HepG2 (cell line): ENCODE data around the gene ASH1L. TPM values are rescaled to one million over a fixed set of nuclear protein-coding genes. Genes with fewer than 3 reads are reported as not detected.

Experiments used
- BCLAF1 ChIP-seq: fragments of 450-650 bp; IDR thresholded peaks from 2 replicates; pipeline ENCODE4 v1.6.1; 2017; ENCODE audit warnings: mild to moderate bottlenecking
- BHLHE40 ChIP-seq: IDR thresholded peaks from 2 replicates; pipeline ENCODE4 v1.6.1; 2011; ENCODE audit warnings: low read length, improper control_type of control experiment
- BRD4 ChIP-seq: sonication (generic); formaldehyde crosslinking; IDR thresholded peaks from 2 replicates; pipeline ENCODE4 v1.4.0; 2020; ENCODE audit warnings: missing genetic modification reagents
- CBX1 ChIP-seq: IDR thresholded peaks from one replicate; pipeline ENCODE4 v1.6.1; 2016; ENCODE audit warnings: antibody characterized with exemption, low read depth
- DNMT3B ChIP-seq: conservative IDR thresholded peaks from 2 replicates; pipeline ENCODE4 v1.6.1; 2016; ENCODE audit warnings: missing biosample characterization, control low read depth
- FLYWCH1 ChIP-seq: sonication (generic); formaldehyde crosslinking; IDR thresholded peaks from 2 replicates; pipeline ENCODE4 v1.8.1; 2023; ENCODE audit warnings: mild to moderate bottlenecking, missing genetic modification reagents
- FOXA1 ChIP-seq, 2 experiments: fragments of 450-650 bp in 1 of 2; sonication (generic) in 1 of 2; formaldehyde crosslinking in 1 of 2; IDR thresholded peaks; 2 replicates each; pipeline versions ENCODE4 v1.4.0 to v1.6.1; 2016 to 2020; ENCODE audit warnings: missing genetic modification reagents in 1 of 2
- GABPA ChIP-seq, 2 experiments: IDR thresholded peaks; 2 replicates each; pipeline ENCODE4 v1.6.1; 2011 to 2016; ENCODE audit warnings: low read depth in 2 of 2, low read length in 1 of 2, missing biosample characterization in 1 of 2, missing genetic modification characterization in 1 of 2
- GATAD2A ChIP-seq: IDR thresholded peaks from 2 replicates; pipeline ENCODE4 v1.6.1; 2016
- HNF4G ChIP-seq, 2 experiments: sonication (generic) in 1 of 2; formaldehyde crosslinking in 1 of 2; IDR thresholded peaks; 2 replicates each; pipeline versions ENCODE4 v1.4.0 to v1.6.1; 2011 to 2020; ENCODE audit warnings: borderline replicate concordance in 2 of 2, low read depth in 2 of 2, mild to moderate bottlenecking in 2 of 2, low read length in 1 of 2, missing genetic modification reagents in 1 of 2, moderate library complexity in 1 of 2
- KLF12 ChIP-seq: sonication (generic); formaldehyde crosslinking; IDR thresholded peaks from 2 replicates; pipeline ENCODE4 v1.4.0; 2020; ENCODE audit warnings: missing genetic modification reagents, borderline replicate concordance
- MTF1 ChIP-seq: sonication (generic); formaldehyde crosslinking; IDR thresholded peaks from 2 replicates; pipeline ENCODE4 v1.5.0; 2020; ENCODE audit warnings: missing genetic modification reagents
- POLR2AphosphoS5 ChIP-seq: IDR thresholded peaks from 2 replicates; pipeline ENCODE4 v1.6.1; 2012; ENCODE audit warnings: low read depth, low read length
- REPIN1 ChIP-seq: sonication (generic); formaldehyde crosslinking; IDR thresholded peaks from 2 replicates; pipeline ENCODE4 v1.8.0; 2022; ENCODE audit warnings: missing genetic modification reagents, low read depth, mild to moderate bottlenecking, borderline replicate concordance
- RNF2 ChIP-seq: fragments of 450-650 bp; conservative IDR thresholded peaks from 2 replicates; pipeline ENCODE4 v1.6.1; 2016; ENCODE audit warnings: low read depth
- SYNCRIP ChIP-seq: fragments of 200-400 bp; formaldehyde crosslinking; IDR thresholded peaks from 2 replicates; pipeline ENCODE4 v1.6.1; 2018; ENCODE audit warnings: mild to moderate bottlenecking, low read depth, low read length; ENCODE audit not compliant: insufficient read depth
- ZBTB42 ChIP-seq: sonication (generic); formaldehyde crosslinking; IDR thresholded peaks from 2 replicates; pipeline ENCODE4 v1.5.0; 2020; ENCODE audit warnings: mild to moderate bottlenecking, missing genetic modification reagents
- ZNF12 ChIP-seq: sonication (generic); formaldehyde crosslinking; IDR thresholded peaks from 2 replicates; pipeline ENCODE4 v1.5.0; 2020; ENCODE audit warnings: missing genetic modification reagents
- ZNF225 ChIP-seq: sonication (generic); formaldehyde crosslinking; IDR thresholded peaks from 2 replicates; pipeline ENCODE4 v1.4.0; 2020; ENCODE audit warnings: mild to moderate bottlenecking, missing genetic modification reagents
- ZNF546 ChIP-seq: sonication (generic); formaldehyde crosslinking; conservative IDR thresholded peaks from 2 replicates; pipeline ENCODE4 v1.8.1; 2023; ENCODE audit warnings: mild to moderate bottlenecking, missing genetic modification reagents
- ZNF615 ChIP-seq: sonication (generic); formaldehyde crosslinking; IDR thresholded peaks from 2 replicates; pipeline ENCODE4 v1.5.0; 2020; ENCODE audit warnings: mild to moderate bottlenecking, missing genetic modification reagents, borderline replicate concordance
- ZSCAN31 ChIP-seq: sonication (generic); formaldehyde crosslinking; IDR thresholded peaks from 2 replicates; pipeline ENCODE4 v1.5.0; 2020; ENCODE audit warnings: low read depth, mild to moderate bottlenecking, missing genetic modification reagents
- polyA plus RNA-seq, 8 experiments: library from polyadenylated mRNA; depleted of rRNA in 3 of 8; stranded (reverse) in 7 of 8; unstranded in 1 of 8; fragments of >200 nt; fragmentation: Illumina TruSeq in 4 of 8; extraction: Trizol in 4 of 8; gene quantifications; 2 replicates each; pipeline versions ENCODE4 v1.2.1 to v1.2.3, GENCODE V29; 2011 to 2016; ENCODE audit warnings: low read depth in 4 of 8, missing spikeins in 1 of 8, mixed read lengths in 1 of 8; ENCODE audit not compliant: insufficient read depth in 1 of 8
- total RNA-seq, 5 experiments: library from RNA; depleted of rRNA; stranded (reverse); fragments of >200 nt; fragmentation: Illumina TruSeq; extraction: Trizol; gene quantifications; 2 replicates each; pipeline ENCODE4 v1.2.3, GENCODE V29; 2016; ENCODE audit warnings: low read depth in 1 of 5
- TF ChIP-seq, protein P1 (sequence below): fragments of 450-650 bp; IDR thresholded peaks from 2 replicates; pipeline ENCODE4 v1.6.1; 2016
- TF ChIP-seq, protein P2 (sequence below): IDR thresholded peaks from 2 replicates; pipeline ENCODE4 v1.6.1; 2016; ENCODE audit warnings: missing biosample characterization, missing genetic modification reagents, low read depth
- TF ChIP-seq, protein P3 (sequence below): sonication (generic); formaldehyde crosslinking; IDR thresholded peaks from 2 replicates; pipeline ENCODE4 v1.4.0; 2020; ENCODE audit warnings: missing genetic modification reagents, borderline replicate concordance

The ASH1L gene
- total and polyA plus RNA-seq, 2 of the 13 experiments (the other 11 are each of a cell fraction or from before 2014, with no cell fraction given): 10.2 to 15.3 TPM

DNA sequence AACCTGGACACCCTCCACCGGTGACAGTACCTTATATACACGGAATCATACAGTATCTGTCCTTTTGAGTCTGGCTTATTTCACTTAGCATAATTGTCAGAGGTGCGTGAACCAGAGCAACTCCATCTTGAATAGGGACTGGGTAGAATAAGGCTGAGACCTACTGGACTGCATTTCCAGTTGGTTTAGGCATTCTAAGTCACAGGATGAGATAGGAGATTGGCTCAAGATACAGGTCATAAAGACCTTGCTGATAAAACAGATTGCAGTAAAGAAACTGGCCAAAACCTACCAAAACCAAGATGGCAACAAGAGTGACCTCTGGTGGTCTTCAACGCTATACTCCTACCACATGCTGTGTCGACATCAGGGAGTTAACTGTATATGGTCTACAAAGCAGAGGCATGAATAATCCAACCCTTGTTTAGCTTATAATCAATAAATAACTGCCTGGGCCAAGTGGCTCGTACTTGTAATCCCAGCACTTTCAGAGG is 255.3 kb downstream of the ASH1L start (continued):
- TF ChIP-seq RNF2 (no peak), REPIN1 (CRISPR knock-in tag) (peak; percentile 55; the same call in 1 of the 2 replicates), ZBTB42 (CRISPR knock-in tag) (no peak), ZNF225 (CRISPR knock-in tag) (no peak), ZNF12 (CRISPR knock-in tag) (no peak), ZNF615 (CRISPR knock-in tag) (no peak), BCLAF1 (no peak), CBX1 (no peak), ZSCAN31 (CRISPR knock-in tag) (peak; percentile 6; the same call in 1 of the 2 replicates), ZNF546 (no peak), SYNCRIP (no peak), GABPA (IDR thresholded peaks at IDR 0.05; ENCODE audit: low read depth, low read length) (no peak), GABPA (CRISPR knock-in tag; IDR thresholded peaks at IDR 0.05; ENCODE audit: low read depth) (peak; percentile 48; the same call in 1 of the 2 replicates), POLR2AphosphoS5 (no peak), GATAD2A (CRISPR knock-in tag) (peak; percentile 54), BRD4 (CRISPR knock-in tag) (no peak), KLF12 (no peak), FLYWCH1 (CRISPR knock-in tag) (no peak), HNF4G (IDR thresholded peaks at IDR 0.05; ENCODE audit: borderline replicate concordance, low read depth, low read length) (no peak), HNF4G (CRISPR knock-in tag; IDR thresholded peaks at IDR 0.05; ENCODE audit: borderline replicate concordance, low read depth) (no peak), FOXA1 (IDR thresholded peaks at IDR 0.05) (no peak), FOXA1 (CRISPR knock-in tag; IDR thresholded peaks at IDR 0.05) (no peak), MTF1 (CRISPR knock-in tag) (no peak), DNMT3B (no peak), BHLHE40 (no peak)
- TF ChIP-seq, protein P1, sequence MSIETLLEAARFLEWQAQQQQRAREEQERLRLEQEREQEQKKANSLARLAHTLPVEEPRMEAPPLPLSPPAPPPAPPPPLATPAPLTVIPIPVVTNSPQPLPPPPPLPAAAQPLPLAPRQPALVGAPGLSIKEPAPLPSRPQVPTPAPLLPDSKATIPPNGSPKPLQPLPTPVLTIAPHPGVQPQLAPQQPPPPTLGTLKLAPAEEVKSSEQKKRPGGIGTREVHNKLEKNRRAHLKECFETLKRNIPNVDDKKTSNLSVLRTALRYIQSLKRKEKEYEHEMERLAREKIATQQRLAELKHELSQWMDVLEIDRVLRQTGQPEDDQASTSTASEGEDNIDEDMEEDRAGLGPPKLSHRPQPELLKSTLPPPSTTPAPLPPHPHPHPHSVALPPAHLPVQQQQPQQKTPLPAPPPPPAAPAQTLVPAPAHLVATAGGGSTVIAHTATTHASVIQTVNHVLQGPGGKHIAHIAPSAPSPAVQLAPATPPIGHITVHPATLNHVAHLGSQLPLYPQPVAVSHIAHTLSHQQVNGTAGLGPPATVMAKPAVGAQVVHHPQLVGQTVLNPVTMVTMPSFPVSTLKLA: no peak
- TF ChIP-seq, protein P2, sequence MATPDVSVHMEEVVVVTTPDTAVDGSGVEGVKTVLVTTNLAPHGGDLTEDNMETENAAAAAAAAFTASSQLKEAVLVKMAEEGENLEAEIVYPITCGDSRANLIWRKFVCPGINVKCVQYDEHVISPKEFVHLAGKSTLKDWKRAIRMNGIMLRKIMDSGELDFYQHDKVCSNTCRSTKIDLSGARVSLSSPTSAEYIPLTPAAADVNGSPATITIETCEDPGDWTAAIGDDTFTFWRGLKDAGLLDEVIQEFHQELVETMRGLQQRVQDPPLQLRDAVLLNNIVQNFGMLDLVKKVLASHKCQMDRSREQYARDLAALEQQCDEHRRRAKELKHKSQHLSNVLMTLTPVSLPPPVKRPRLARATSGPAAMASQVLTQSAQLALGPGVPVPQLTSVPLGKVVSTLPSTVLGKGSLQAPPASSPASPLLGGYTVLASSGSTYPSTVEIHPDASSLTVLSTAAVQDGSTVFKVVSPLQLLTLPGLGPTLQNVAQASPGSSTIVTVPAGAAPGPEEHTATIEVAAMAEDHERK (CRISPR knock-in tag): no peak
- TF ChIP-seq, protein P3, sequence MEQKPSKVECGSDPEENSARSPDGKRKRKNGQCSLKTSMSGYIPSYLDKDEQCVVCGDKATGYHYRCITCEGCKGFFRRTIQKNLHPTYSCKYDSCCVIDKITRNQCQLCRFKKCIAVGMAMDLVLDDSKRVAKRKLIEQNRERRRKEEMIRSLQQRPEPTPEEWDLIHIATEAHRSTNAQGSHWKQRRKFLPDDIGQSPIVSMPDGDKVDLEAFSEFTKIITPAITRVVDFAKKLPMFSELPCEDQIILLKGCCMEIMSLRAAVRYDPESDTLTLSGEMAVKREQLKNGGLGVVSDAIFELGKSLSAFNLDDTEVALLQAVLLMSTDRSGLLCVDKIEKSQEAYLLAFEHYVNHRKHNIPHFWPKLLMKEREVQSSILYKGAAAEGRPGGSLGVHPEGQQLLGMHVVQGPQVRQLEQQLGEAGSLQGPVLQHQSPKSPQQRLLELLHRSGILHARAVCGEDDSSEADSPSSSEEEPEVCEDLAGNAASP (CRISPR knock-in tag): no peak; the same call in 1 of the 2 replicates
